Activated CD8-positive, alpha-beta memory T cell treated with anti-CD3 and anti-CD28 coated beads for 24 hours (primary cell): ENCODE results near the gene MLLT6.
A peak's percentile ranks its signal among the peaks of the same experiment; 100 is the strongest.

Experiments used
- DNase-seq: peaks from one replicate; pipeline ENCODE4 v3.0.0-alpha.2; 2020

Gene MLLT6

GRCh38 chr17:38676706-38677504 is 28.2 kb upstream of the MLLT6 start:
- peak; percentile 95 for DNase-seq

- no peak for DNase-seq
Measured at GRCh38 chr17:38677819-38678218, 27.3 kb upstream of the MLLT6 start.

- DNase-seq, result no peak
Measured at GRCh38 chr17:38681096-38681495, 24.0 kb upstream of the MLLT6 start.

- no peak for DNase-seq
Measured at GRCh38 chr17:38685491-38685890, 19.6 kb upstream of the MLLT6 start.

GRCh38 chr17:38687286-38687685 is 17.8 kb upstream of the MLLT6 start:
- DNase-seq, result no peak

- DNase-seq, result no peak
Measured at GRCh38 chr17:38690386-38690785, 14.7 kb upstream of the MLLT6 start.

GRCh38 chr17:38691154-38691553 is 13.9 kb upstream of the MLLT6 start:
- no peak for DNase-seq

GRCh38 chr17:38693700-38694329 is 11.3 kb upstream of the MLLT6 start:
- no peak for DNase-seq

GRCh38 chr17:38697061-38697820 is 7.8 kb upstream of the MLLT6 start:
- DNase-seq, result no peak

- no peak for DNase-seq
Measured at GRCh38 chr17:38698760-38699159, 6.3 kb upstream of the MLLT6 start.

- peak; percentile 93 for DNase-seq
Measured at GRCh38 chr17:38701504-38702165, 3.4 kb upstream of the MLLT6 start.

- DNase-seq, result peak; percentile 90
Measured at GRCh38 chr17:38702166-38702915, 2.7 kb upstream of the MLLT6 start.

- DNase-seq, result no peak
Measured at GRCh38 chr17:38702916-38703741, 1.9 kb upstream of the MLLT6 start.

- DNase-seq, result peak; percentile 92
Measured at GRCh38 chr17:38703742-38704605, 1.1 kb upstream of the MLLT6 start.

GRCh38 chr17:38705523-38705802 is 390 bp downstream of the MLLT6 start:
- peak; percentile 86 for DNase-seq

- peak; percentile 84 for DNase-seq
Measured at GRCh38 chr17:38705803-38706504, 881 bp downstream of the MLLT6 start.

GRCh38 chr17:38706505-38707216 is 1.6 kb downstream of the MLLT6 start:
- DNase-seq, result peak; percentile 78

- DNase-seq, result no peak
Measured at GRCh38 chr17:38707678-38708351, 2.7 kb downstream of the MLLT6 start.
